ENCODE results near the gene PPM1M.

PPM1M gene

GRCh38 chr3:52218026-52218425, 27.5 kb upstream of the PPM1M start:
- no peak for TF ChIP-seq ZFX (IDR thresholded peaks at IDR 0.05)
- no peak for TF ChIP-seq CTCF (conservative IDR thresholded peaks at IDR 0.05)
- peak overlapping the region; percentile 76 for H3K27ac ChIP-seq

DNA sequence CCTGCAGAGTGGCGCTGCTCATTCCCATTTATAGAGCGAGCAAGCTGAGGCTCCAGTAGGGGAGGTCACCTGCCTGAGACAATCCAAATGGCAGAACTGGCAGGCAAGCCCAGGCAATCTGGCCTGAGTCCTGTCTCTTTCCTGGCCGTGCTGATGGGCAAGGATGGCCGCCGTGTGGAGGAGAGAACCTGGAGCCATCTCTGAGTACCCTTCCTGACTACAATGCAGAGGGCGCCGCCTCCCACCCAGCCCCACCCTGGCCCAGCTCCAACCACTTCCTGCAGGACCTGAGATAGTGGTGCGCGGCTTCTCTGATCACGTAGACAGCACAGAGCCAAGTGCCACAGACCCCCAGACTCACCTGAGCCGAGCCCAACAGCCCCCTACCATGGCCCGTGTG, 27.1 kb upstream of the PPM1M start:
- peak overlapping the region; percentile 76 for H3K27ac ChIP-seq
- TF ChIP-seq ZFX (IDR thresholded peaks at IDR 0.05) (no peak), CTCF (conservative IDR thresholded peaks at IDR 0.05) (no peak)

DNA sequence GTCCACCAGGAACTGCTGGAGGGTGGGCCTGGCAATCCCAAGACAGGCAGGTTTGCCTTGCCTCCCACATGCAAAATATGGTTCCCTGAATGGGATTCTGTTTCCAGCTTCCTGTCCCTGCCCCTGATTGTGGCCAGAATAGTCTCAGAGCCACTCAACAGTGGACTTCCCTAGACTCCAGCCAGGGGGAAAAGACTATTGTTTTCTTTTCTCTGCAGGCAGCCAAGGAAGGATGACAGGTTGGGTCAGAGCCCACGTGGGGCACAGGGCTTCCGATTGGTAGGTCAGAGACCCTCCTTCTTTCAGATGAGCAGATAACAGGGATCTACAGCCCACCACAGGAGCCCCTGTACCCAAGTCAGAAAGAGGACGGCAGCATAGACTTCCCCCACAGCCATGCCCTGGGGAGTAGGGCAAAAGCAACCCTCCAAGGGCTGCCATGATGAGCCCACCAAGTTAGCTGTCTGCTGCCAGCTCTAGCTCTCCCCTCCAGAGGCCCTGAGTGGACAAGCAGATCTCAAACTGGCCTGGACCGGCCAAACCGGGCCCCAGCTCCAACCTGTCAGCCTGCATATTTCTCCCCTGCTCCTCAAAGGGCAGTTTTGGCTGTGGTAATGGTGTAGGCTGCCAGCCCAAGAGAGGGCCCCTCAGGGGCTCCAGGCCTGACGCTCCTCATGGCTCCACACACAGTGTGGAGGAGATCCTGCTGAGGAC, 26.5 kb upstream of the PPM1M start:
- TF ChIP-seq ZFX (IDR thresholded peaks at IDR 0.05) (no peak), CTCF (conservative IDR thresholded peaks at IDR 0.05) (no peak)
- H3K27ac ChIP-seq: peak overlapping the region; percentile 76

- H3K27ac ChIP-seq: peak overlapping the region; percentile 5; the same call in 1 of the 2 replicates
- TF ChIP-seq CTCF (conservative IDR thresholded peaks at IDR 0.05): peak; percentile 88
- TF ChIP-seq ZFX (IDR thresholded peaks at IDR 0.05): no peak
Observed at GRCh38 chr3:52220380-52221026, 25.1 kb upstream of the PPM1M start.

- no peak for TF ChIP-seq CTCF (conservative IDR thresholded peaks at IDR 0.05)
- TF ChIP-seq ZFX (IDR thresholded peaks at IDR 0.05): no peak
Observed at GRCh38 chr3:52221141-52221562, 24.4 kb upstream of the PPM1M start.

GRCh38 chr3:52221563-52222318, 23.8 kb upstream of the PPM1M start:
- no peak overlapping the region; the same call in 1 of the 2 replicates for H3K27ac ChIP-seq

More at GRCh38 chr3:52221141-52221562, 24.4 kb upstream of the PPM1M start:
- H3K27ac ChIP-seq: peak overlapping the region; percentile 5; the same call in 1 of the 2 replicates

More at GRCh38 chr3:52221563-52222318, 23.8 kb upstream of the PPM1M start:
- TF ChIP-seq CTCF (conservative IDR thresholded peaks at IDR 0.05): no peak
- TF ChIP-seq ZFX (IDR thresholded peaks at IDR 0.05): no peak

Data from C4-2B (cell line).